ENCODE results near the gene PPP4C. TPM values are rescaled to one million over a fixed set of nuclear protein-coding genes. Genes with fewer than 3 reads are reported as not detected.
A peak's percentile ranks its signal among the peaks of the same experiment; 100 is the strongest.

The PPP4C gene
- total and polyA plus RNA-seq, 4 donors: 51.6 to 104 (median 77.8) TPM

- Histone ChIP-seq H3K4me3 (ENCODE audit: low read depth, low read length) (peak within 1 kb of the TSS; percentile 98), H3K4me1 (ENCODE audit: control insufficient read depth, insufficient read depth, low read length) (peaks cover 60% of the 10 kb centered on the region), H3K9me3 (ENCODE audit: control insufficient read depth, insufficient read depth, low read length) (no peaks in the 10 kb centered on the region), H3K36me3 (ENCODE audit: control insufficient read depth, insufficient read depth, low read length) (peaks cover 47% of the 10 kb centered on the region), H3K27ac (ENCODE audit: low read depth, low read length) (peak within 1 kb of the TSS; percentile 98), H3K27me3 (ENCODE audit: control insufficient read depth, insufficient read depth, low read length) (no peaks in the 10 kb centered on the region)
- under 1% methylated on average over 92 of the region's 99 CpGs for WGBS (ENCODE audit: insufficient coverage)
- DNase-seq (ENCODE audit: low read depth in 4 of 6, low spot score in 6 of 6): peak; percentile 90 to 99 (median 96)
These were observed 10.5 kb upstream of the PPP4C start, which contains the start of gene ALDOA for GRCh38 chr16:30065102-30065942. TSS of gene ALDOA (plus strand) at chr16:30065760. CDS start at chr16:30066898, 1,138 bp downstream.

GRCh38 chr16:30065943-30066760, 9.6 kb upstream of the PPP4C start:
- WGBS (ENCODE audit: insufficient coverage): under 1% methylated on average over 30 of the region's 44 CpGs
- Histone ChIP-seq H3K4me3 (ENCODE audit: low read depth, low read length) (peak overlapping the region; percentile 98), H3K27me3 (ENCODE audit: control insufficient read depth, insufficient read depth, low read length) (no peaks in the 10 kb centered on the region), H3K9me3 (ENCODE audit: control insufficient read depth, insufficient read depth, low read length) (no peaks in the 10 kb centered on the region), H3K27ac (ENCODE audit: low read depth, low read length) (peak overlapping the region; percentile 98), H3K4me1 (ENCODE audit: control insufficient read depth, insufficient read depth, low read length) (peaks cover 61% of the 10 kb centered on the region), H3K36me3 (ENCODE audit: control insufficient read depth, insufficient read depth, low read length) (peaks cover 49% of the 10 kb centered on the region)
- peak in 1 of 6 donors; percentile 27 for DNase-seq (ENCODE audit: low read depth in 4 of 6, low spot score in 6 of 6)

- peak overlapping the region; percentile 98 for H3K4me3 ChIP-seq (ENCODE audit: low read depth, low read length)
- peaks cover 57% of the 10 kb centered on the region for H3K36me3 ChIP-seq (ENCODE audit: control insufficient read depth, insufficient read depth, low read length)
- peaks cover 61% of the 10 kb centered on the region for H3K4me1 ChIP-seq (ENCODE audit: control insufficient read depth, insufficient read depth, low read length)
- H3K9me3 ChIP-seq (ENCODE audit: control insufficient read depth, insufficient read depth, low read length): no peaks in the 10 kb centered on the region
- no peaks in the 10 kb centered on the region for H3K27me3 ChIP-seq (ENCODE audit: control insufficient read depth, insufficient read depth, low read length)
- 45% methylated on average over 11 of the region's 21 CpGs for WGBS (ENCODE audit: insufficient coverage)
- H3K27ac ChIP-seq (ENCODE audit: low read depth, low read length): peak overlapping the region; percentile 98
- no peak for DNase-seq (ENCODE audit: low read depth in 4 of 6, low spot score in 6 of 6)
These were observed 8.8 kb upstream of the PPP4C start for GRCh38 chr16:30066761-30067583.

- Histone ChIP-seq H3K4me3 (ENCODE audit: low read depth, low read length) (no peak overlapping the region), H3K27ac (ENCODE audit: low read depth, low read length) (no peak overlapping the region), H3K4me1 (ENCODE audit: control insufficient read depth, insufficient read depth, low read length) (peaks cover 61% of the 10 kb centered on the region), H3K36me3 (ENCODE audit: control insufficient read depth, insufficient read depth, low read length) (peaks cover 63% of the 10 kb centered on the region), H3K27me3 (ENCODE audit: control insufficient read depth, insufficient read depth, low read length) (no peaks in the 10 kb centered on the region), H3K9me3 (ENCODE audit: control insufficient read depth, insufficient read depth, low read length) (no peaks in the 10 kb centered on the region)
- no CpG with 5 or more reads among the region's 6 CpGs for WGBS (ENCODE audit: insufficient coverage)
- no peak for DNase-seq (ENCODE audit: low read depth in 4 of 6, low spot score in 6 of 6)
These were observed 8.2 kb upstream of the PPP4C start for GRCh38 chr16:30067584-30067916.

- DNase-seq (ENCODE audit: low read depth in 4 of 6, low spot score in 6 of 6): no peak
- no peak overlapping the region for H3K4me3 ChIP-seq (ENCODE audit: low read depth, low read length)
- H3K36me3 ChIP-seq (ENCODE audit: control insufficient read depth, insufficient read depth, low read length): peaks cover 70% of the 10 kb centered on the region
- no peak overlapping the region for H3K27ac ChIP-seq (ENCODE audit: low read depth, low read length)
- 97% methylated on average over 5 of the region's 9 CpGs for WGBS (ENCODE audit: insufficient coverage)
- H3K4me1 ChIP-seq (ENCODE audit: control insufficient read depth, insufficient read depth, low read length): peaks cover 58% of the 10 kb centered on the region
- no peaks in the 10 kb centered on the region for H3K9me3 ChIP-seq (ENCODE audit: control insufficient read depth, insufficient read depth, low read length)
- no peaks in the 10 kb centered on the region for H3K27me3 ChIP-seq (ENCODE audit: control insufficient read depth, insufficient read depth, low read length)
These were observed 7.5 kb upstream of the PPP4C start for GRCh38 chr16:30068333-30068732.

GRCh38 chr16:30068750-30069610, 6.8 kb upstream of the PPP4C start:
- 86% methylated on average over 13 of the region's 17 CpGs for WGBS (ENCODE audit: insufficient coverage)
- Histone ChIP-seq H3K4me3 (ENCODE audit: low read depth, low read length) (no peak overlapping the region), H3K9me3 (ENCODE audit: control insufficient read depth, insufficient read depth, low read length) (no peaks in the 10 kb centered on the region), H3K27ac (ENCODE audit: low read depth, low read length) (peak overlapping the region; percentile 36), H3K27me3 (ENCODE audit: control insufficient read depth, insufficient read depth, low read length) (no peaks in the 10 kb centered on the region), H3K36me3 (ENCODE audit: control insufficient read depth, insufficient read depth, low read length) (peaks cover 71% of the 10 kb centered on the region), H3K4me1 (ENCODE audit: control insufficient read depth, insufficient read depth, low read length) (peaks cover 51% of the 10 kb centered on the region)
- peak in 1 of 6 donors; percentile 30 for DNase-seq (ENCODE audit: low read depth in 4 of 6, low spot score in 6 of 6)

GRCh38 chr16:30069611-30070462, 6.0 kb upstream of the PPP4C start:
- Histone ChIP-seq H3K4me1 (ENCODE audit: control insufficient read depth, insufficient read depth, low read length) (peaks cover 43% of the 10 kb centered on the region), H3K9me3 (ENCODE audit: control insufficient read depth, insufficient read depth, low read length) (no peaks in the 10 kb centered on the region), H3K27me3 (ENCODE audit: control insufficient read depth, insufficient read depth, low read length) (no peaks in the 10 kb centered on the region), H3K4me3 (ENCODE audit: low read depth, low read length) (no peak overlapping the region), H3K27ac (ENCODE audit: low read depth, low read length) (peak overlapping the region; percentile 36), H3K36me3 (ENCODE audit: control insufficient read depth, insufficient read depth, low read length) (peaks cover 75% of the 10 kb centered on the region)
- peak in 1 of 6 donors; percentile 77 for DNase-seq (ENCODE audit: low read depth in 4 of 6, low spot score in 6 of 6)
- WGBS (ENCODE audit: insufficient coverage): 45% methylated on average over 14 of the region's 31 CpGs

- Histone ChIP-seq H3K27me3 (ENCODE audit: control insufficient read depth, insufficient read depth, low read length) (no peaks in the 10 kb centered on the region), H3K27ac (ENCODE audit: low read depth, low read length) (peak overlapping the region; percentile 36), H3K4me1 (ENCODE audit: control insufficient read depth, insufficient read depth, low read length) (peaks cover 48% of the 10 kb centered on the region), H3K4me3 (ENCODE audit: low read depth, low read length) (no peak overlapping the region), H3K36me3 (ENCODE audit: control insufficient read depth, insufficient read depth, low read length) (peaks cover 75% of the 10 kb centered on the region), H3K9me3 (ENCODE audit: control insufficient read depth, insufficient read depth, low read length) (no peaks in the 10 kb centered on the region)
- no peak for DNase-seq (ENCODE audit: low read depth in 4 of 6, low spot score in 6 of 6)
These were observed 5.3 kb upstream of the PPP4C start for GRCh38 chr16:30070490-30070889.

All from spinal cord (tissue), 10 donors.